GM19468 (cell line): ENCODE results near the gene SHROOM2.
"Not testable (repeated sequence)": the region's sequence is repeated elsewhere in the genome, so short reads cannot be mapped to it uniquely, and the experiment has no call there.

Experiments
- ATAC-seq: cut with Tn5 transposase; IDR thresholded peaks from one replicate; pipeline ENCODE4 v1.9.1; 2021; ENCODE audit warnings: mild to moderate bottlenecking, moderate library complexity, moderate number of reproducible peaks; ENCODE audit not compliant: unreplicated experiment; ENCODE audit errors: extremely low read depth

Gene SHROOM2

DNA sequence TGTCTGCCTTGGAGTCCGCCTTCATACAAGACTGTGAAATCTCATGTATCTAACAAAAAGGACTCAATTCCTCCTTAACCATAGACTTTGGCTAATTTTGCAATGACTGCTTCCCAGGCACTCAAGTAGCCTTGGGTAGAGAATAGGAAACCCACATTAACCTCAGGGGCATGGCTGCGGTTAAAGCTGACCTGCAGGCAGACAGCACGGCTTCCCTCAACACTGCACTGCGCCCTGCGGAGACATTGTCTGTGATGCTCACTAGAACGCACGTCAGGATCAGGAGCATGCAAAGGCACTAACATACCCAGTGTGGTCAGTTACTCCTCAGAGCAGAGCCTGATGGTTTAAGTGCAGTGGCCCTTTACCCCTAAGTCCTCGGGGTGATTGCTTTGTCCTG is 10.3 kb upstream of the SHROOM2 start:
- no peak for ATAC-seq

DNA sequence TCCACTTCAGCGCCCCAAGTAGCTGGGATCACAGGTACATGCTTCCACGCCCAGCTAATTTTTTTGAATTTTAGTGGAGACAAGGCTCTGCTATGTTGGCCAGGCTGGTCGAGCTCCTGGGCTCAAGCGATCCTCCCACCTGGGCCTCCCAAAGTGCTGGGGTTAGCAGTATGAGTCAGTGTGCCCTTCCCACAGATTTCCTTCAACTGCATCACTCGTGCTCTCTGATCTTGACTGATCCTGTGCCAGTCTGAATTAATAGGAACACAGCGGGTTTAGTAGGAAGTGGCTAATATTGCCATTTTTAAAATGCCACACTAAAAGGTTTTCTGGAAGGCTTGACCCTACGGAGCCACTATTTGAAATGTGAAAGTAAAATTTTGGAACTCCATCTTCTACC is 4.3 kb upstream of the SHROOM2 start:
- no peak for ATAC-seq

DNA sequence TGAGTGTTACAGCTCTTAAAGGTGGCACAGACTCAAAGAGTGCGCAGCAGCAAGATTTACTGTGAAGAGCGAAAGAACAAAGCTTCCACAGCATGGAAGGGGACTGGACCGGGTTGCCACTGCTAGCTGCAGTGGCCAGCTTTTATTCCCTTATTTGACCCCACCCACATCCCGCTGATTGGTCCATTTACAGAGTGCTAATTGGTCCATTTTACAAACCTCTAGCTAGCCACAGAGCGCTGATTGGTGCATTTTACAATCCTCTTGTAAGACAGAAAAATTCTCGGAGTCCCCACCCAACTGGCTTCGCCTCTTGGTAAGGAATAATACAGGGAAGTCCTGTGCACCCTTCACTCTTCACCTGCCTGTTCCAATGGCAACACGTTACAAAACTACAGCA is 1.9 kb upstream of the SHROOM2 start:
- ATAC-seq: no peak

DNA sequence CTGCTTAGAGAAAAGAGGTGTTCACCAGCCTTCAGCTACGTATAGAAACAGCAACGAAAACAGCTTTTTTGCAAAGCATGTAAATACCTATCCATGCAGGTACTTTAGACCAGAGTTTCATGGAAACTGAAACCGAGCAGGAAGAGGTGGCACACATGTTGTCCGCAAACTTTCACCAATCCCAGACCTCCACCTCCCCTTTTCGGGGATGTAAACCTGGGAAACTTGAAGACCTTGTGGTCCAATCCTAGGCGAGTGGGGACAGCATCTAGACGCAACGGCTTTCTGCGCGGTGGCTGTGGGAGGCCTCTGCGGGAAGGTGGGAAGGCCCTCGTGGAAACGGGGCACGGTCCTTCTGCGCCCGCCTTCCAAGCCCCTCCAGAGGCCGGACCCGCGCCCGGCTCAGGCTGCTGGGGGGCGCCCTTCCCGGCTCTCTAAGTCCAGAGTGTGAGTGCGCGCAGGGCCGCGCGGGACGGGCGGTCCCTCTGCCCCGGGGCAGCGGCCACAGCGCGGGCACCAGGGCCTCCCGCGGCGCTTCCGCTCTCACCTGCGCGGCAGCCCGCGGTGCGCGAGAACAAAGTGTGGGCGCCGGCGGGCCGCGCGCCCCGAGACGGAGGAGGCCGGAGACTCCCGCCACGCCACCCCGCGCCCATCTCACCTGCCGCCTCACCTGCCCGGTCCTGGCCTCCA is 830 bp upstream of the SHROOM2 start:
- ATAC-seq: no peak

DNA sequence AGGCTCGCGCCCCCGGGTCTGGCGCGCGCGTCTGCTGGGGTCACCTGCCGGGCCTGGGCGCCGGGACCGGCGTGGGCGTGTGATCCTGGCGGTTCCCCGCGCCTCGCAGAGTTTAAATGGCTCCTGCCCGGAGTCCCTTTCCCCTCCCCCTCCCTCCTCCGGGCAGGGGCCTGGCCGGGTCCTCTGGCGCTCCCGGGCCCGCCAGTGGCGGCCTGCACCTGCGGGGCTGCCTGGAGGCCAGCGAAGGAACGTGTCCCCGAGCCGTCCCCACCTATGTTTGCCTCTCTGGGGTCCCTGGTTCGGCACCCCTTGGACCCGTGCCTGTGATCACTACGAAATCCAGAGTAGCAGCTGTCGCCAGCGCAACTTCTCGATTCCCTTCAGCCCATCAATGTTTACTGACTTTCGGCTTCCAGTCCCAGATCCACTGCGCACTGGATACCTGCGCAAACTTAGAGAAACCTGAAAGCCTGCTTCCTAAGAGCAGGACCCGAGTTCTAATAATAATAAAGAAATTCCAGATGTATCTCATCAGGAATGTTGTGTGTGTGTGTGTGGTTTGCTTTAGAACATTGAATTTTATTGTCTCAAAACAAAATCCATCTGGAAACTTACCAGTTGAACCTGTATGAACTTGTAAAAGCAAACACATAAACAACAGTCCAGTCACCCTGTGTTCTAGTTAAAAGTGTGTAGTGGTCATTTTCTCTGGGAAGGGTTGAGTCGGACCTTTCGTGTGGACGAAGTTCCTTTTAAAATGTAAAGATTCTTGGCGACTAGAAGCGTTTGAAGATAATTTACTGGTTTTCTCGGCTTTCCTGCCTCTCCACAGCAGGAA is 788 bp downstream of the SHROOM2 start:
- no peak for ATAC-seq

DNA sequence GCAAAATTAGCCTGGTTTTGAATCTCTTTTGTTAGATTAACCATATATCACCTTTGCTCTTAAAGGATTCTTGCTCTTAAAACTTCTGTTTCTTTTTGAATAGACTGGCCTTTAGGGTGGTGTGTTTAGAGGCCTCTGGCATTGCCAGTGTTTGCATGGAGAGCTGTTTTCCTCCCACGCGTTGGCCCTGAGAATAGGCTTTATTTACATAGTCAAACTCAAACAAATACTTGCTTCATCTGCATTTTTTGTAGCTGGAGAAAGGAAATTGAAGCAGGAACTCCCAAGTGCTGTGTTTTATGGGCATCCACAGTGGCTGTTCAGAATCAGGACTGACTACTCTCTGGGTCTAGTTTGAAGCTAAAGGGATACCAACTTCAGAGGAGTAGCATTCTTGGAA is 2.7 kb downstream of the SHROOM2 start:
- ATAC-seq: no peak

DNA sequence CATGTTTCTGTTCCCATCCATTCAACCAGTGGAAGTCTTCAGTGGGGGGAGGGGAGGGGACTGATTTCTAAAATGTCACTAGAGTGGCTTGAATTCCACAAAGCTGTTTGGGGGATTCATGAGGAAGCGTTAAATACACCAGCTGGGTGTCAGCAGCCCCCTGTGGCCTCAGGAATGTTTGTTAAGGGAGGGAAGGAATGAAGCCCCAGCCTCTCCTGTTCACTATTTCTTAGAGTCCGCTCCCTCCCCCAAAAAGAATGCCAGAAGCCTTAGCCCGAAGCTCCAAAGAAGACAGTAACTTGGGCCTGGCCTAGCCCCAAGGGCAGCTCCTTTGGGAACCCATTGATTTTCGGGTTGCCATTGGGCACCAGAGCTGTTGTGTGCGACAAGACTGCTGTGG is 3.3 kb downstream of the SHROOM2 start:
- ATAC-seq: no peak

DNA sequence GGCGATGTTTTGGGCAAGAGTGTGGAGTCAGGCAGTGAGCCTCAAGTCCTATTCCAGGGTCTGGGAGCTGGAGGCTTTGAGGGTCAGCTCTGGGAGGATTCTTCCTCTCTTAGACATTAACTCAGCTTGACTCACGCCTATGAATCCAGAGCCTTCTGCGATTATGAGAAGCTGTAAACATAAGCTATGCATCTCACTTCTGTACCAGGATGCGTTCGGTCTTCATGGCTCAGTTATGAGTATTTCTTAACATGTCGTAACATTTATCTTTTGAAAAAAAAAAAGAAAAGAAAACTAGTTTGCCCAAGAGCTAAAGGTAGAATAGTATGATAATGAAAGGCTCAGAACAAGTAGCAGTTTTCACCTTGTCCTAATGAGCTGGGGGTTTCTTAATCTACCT is 4.6 kb downstream of the SHROOM2 start:
- ATAC-seq: no peak

DNA sequence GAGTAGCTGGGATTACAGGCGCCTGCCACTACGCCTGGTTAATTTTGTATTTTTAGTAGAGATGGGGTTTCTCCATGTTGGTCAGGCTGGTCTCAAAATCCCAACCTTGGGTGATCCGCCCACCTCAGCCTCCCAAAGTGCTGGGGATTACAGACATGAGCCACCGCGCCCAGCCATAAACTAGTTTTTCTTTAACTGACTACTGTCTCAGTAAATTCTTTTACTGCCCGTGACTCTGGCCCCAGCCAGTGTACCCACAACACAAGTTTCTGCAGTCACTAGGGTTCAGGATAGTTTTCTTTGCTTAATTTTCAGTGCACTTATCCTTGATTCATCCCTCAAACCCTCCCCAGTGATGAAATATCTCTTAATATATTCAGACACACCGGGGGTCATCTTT is 8.3 kb downstream of the SHROOM2 start:
- no peak for ATAC-seq

DNA sequence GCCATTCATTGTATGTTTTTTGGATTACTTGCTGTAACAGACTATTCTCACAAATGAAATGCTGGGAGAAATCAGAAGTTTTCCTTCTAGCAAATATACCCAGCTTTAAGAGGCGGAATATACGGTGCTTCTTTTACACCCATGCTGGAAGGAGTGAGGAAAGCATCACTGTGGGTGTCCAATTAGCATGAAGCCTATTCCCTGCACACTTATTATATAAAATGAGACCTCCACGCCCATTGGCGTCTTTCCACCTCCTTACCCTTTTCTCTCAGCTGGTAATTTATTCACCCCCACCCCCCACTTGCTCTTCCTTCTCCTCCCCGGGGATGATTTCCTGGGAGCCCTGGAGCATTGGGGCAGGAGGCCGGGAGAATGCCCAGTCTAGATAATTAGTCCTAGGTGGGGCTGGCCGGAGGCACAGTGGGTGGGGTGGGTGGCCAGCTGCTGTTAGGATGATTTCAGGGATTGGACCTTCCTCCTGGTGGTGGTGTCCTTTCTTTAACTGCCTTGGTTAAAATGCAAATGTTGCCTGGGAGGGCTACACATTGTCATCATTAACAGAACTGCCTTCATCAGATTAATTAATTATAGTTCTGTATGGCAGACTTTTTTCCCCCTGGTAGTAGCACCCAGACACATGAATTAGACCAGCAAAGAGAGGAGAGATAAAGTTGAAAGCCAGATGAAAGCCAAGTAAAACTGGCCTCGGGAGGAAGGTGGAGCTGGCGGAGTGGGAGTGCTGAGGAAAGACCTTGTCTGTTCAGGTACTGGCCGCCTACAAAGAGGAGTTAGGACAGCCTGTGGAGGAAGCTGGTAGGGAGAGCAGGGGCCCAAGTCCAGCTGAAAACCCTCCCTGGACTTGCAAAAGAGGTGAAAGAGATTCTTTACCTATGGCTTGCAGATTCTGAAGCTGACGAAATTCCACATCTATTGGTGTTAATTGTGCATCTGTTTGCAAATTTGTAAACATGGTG is 11.4 kb downstream of the SHROOM2 start:
- ATAC-seq: no peak

DNA sequence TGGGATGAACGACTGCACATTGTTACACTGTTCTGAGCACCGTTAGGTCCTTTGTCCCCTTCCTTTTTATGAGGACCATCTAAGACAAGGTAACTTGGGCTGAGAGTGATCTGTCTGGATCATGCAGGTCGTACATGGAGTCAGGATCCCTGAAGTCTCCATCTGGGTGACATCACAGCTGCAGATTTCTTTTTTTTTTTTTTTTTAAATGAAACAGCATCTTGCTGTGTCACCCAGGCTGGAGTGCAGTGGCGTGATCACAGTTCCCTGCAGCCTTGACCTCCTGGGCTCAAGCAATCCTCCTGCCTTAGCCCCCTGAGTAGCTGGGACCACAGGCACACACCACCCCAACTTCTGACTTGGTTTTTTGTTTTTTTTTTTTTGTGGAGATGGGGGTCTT is 16.5 kb downstream of the SHROOM2 start:
- no peak for ATAC-seq

DNA sequence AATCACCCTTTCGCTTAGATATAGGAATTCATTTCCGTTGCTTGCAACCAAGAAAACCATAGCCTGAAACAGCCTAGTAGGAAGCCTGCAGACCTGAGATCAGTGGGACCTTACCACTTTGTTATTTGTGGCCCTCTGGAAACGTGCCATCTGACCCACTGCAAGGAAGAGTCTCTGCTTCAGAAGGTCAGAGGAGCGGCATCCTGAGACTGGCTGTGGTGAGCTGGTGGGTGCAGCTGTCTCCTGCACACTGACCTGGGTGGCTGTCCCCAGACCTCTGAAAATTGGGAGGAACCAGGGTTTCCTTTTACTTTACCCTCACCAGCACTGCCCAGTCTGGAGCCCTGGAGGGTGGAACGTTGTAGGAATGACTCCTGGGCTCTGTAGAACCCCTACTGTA is 18.2 kb downstream of the SHROOM2 start:
- no peak for ATAC-seq

DNA sequence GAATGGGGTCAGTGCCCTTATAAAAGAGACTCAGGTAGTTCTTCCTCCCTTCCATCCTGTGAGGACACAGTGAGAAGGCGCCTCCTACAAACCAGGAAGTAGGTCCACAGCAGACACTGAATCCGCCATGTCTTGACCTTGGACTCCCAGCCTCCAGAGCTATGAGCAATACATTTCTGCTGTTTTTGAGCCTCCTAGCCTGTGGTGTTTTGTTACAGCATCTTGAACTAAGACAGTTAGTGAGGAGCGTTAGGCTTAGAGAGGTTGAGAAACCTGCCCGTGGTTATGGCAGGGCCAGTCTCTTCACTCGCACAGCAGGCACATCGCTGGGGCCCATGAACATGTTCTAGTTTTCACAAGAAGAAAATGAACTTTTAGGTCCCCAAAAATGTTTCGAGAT is 19.7 kb downstream of the SHROOM2 start:
- no peak for ATAC-seq

DNA sequence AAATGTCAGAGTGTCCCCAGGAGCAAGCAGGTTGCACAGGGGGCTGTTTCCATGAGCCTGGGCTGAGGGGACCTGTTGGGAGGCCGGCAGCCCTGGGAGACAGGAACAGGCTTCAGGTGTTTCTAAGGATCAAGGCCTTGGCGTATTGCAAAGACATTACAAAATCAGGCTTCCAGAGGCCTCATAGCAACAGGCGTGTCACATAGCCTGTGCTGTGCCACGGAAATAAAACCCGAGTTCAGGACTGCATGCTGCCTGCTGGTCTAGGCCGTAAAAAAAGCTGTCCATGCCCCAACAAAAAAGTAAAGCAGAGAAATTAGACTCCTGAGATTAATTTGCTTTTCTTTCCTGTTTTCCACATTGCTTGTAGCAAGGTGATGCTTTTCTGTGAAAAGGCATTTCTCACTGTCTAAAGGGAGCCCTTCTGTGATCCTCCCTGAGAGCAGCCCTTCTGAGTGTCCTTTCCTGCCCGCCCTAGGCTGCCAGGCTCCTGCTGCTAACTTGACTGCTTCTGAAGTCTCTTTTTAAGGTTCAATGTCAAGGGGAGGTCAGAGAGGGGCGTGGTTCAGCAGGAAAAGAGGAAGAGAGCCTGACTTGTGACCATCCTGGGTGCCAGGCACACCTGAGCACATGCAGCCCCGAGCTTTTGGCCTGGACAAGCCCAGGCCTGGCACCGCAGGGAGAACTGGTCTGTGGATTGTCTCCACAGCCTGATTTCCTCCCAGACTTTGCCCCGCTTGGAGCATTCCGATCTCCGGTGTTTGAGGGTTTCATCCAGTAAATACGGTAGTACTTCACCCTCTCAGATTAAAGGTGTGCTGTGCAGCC is 21.3 kb downstream of the SHROOM2 start:
- no peak for ATAC-seq

DNA sequence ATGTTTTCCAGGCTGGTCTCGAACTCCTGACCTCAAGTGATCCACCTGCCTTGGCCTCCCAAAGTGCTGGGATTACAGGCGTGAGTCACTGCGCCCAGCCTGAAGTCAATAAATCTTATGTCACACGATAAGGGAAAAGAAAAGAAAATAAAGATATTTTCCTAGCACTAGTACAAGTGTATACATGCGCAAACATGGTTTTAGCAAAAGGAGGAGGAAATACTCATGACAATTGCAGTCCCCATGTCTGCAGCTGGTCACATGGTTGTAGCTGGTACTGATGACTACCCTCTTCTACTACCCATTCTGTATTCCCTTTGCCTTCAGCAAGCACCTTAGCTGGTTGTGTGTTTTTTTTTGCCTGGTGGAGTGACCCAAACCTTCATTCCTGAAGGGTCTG is 23.6 kb downstream of the SHROOM2 start:
- not testable (repeated sequence) for ATAC-seq

DNA sequence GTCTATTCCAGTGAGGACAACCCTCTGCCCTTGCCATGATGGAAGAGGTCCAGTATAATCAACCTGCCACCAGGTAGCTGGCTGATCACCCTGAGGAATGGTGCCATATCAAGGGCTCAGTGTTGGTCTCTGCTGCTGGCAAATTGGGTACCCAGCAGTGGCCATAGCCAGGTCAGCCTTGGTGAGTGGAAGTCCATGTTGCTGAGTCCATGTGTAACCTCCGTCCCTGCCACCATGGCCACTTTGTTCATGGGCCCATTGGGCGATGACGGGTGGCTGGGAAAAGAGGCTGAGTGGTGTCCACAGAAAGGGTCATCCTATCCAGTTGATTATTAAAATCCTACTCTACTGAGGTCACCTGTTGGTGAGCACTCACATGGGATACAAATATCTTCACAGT is 24.9 kb downstream of the SHROOM2 start:
- ATAC-seq: not testable (repeated sequence)

DNA sequence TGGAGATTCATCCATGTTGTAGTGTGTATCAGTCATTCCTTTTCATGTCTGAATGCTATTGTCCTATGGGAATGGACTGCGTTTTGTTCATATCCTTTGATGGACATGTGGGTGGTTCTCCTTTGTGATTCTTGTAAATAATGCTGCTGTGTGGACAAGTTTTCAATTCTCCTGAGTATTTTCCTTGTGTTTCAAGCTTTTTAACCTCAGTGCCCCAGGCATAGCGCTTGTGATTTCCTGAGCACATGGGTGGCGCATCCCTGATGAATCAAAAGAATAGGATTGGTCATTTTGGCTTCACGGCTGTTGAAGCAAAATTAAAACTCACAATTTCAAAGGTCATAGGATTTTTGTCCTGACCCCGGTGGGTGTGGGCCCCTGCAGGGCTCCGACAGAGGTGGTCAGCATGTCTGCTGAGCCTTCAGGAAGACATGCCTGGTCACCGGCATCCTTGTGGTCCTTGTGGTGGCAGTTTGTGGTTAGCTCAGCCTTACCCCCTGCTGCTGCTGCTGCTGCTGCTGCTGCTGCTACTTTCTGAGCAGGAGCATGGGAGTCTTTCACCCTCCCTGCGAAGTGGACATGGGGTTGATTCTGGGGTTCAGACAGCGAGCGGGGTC is 30.0 kb downstream of the SHROOM2 start:
- no peak for ATAC-seq

DNA sequence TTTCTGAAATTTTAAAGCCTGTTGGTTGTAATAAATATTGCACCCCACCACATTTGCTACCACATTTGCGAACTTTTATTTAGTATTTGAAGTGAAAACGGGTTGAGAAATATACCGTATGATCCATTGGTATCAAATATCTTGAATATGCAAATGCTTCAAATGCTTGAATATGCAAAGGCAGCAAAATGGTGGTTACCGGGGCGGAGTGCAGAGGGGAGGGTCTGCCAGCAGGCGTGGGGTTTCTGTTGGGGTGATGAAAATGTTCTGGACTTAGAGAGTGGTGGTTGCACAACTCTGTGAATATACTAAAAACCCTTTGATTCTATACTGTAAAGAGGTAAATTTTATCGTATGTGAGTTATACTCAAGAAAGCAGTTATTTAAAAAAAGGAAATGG is 35.3 kb downstream of the SHROOM2 start:
- no peak for ATAC-seq

DNA sequence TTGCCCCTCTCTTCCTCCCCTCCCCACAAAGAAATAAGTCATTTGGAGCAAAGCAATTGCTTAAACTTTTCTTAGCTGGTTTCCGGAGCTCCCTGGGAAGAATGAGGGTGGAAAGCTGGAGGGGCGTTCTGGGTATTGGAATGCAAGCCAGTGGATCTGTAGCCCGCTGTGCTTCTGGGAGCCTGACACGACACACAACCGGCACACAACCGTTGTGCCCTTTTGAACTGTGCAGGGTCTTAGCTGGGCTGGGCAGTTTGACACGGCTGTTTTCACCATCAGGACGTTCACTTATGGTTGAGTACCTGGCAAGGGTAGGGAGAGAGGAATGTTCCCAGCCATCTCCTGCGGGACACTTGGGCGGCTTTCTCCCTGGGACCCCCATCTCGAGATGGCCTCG is 38.3 kb downstream of the SHROOM2 start:
- no peak for ATAC-seq
